Endothelial cell (in vitro differentiated cells): Measurements from ENCODE around the gene EXPH5. TPM values are rescaled to one million over a fixed set of nuclear protein-coding genes. Genes with fewer than 3 reads are reported as not detected.
"Not testable (repeated sequence)": the region's sequence is repeated elsewhere in the genome, so short reads cannot be mapped to it uniquely, and the experiment has no call there.

Experiments
- DNase-seq: peaks from one replicate; pipeline ENCODE4 v3.0.0; 2021; ENCODE audit warnings: low spot score
- H3K27ac Mint-ChIP-seq: one replicate; pipeline ENCODE4 v1.8.0; 2021; ENCODE audit warnings: mixed read lengths, inconsistent platforms; ENCODE audit not compliant: unreplicated experiment
- H3K27me3 Mint-ChIP-seq: one replicate; pipeline ENCODE4 v1.8.0; 2021; ENCODE audit warnings: mild to moderate bottlenecking, moderate library complexity, mixed read lengths, inconsistent platforms; ENCODE audit not compliant: unreplicated experiment
- H3K36me3 Mint-ChIP-seq: one replicate; pipeline ENCODE4 v1.8.0; 2021; ENCODE audit warnings: mild to moderate bottlenecking, low read depth, mixed read lengths, inconsistent platforms; ENCODE audit not compliant: unreplicated experiment
- H3K4me1 Mint-ChIP-seq: one replicate; pipeline ENCODE4 v1.8.0; 2021; ENCODE audit warnings: mild to moderate bottlenecking, mixed read lengths, inconsistent platforms; ENCODE audit not compliant: unreplicated experiment
- H3K4me3 Mint-ChIP-seq: one replicate; pipeline ENCODE4 v1.8.0; 2021; ENCODE audit warnings: mild to moderate bottlenecking, mixed read lengths, inconsistent platforms; ENCODE audit not compliant: unreplicated experiment
- H3K9me3 Mint-ChIP-seq: one replicate; pipeline ENCODE4 v1.8.0; 2021; ENCODE audit warnings: mixed read lengths, inconsistent platforms; ENCODE audit not compliant: unreplicated experiment
- CTCF ChIP-seq: fragments of 200-600 bp; sonication (generic); IDR thresholded peaks from one replicate; pipeline ENCODE4 v1.5.0; 2021; ENCODE audit warnings: antibody characterized with exemption; ENCODE audit not compliant: unreplicated experiment
- total RNA-seq: library from RNA; stranded (reverse); fragmentation: NEBNext Ultra II Directional; extraction: Animal tissue kit (Norgen Biotek cat#: 25700); gene quantifications from one replicate; pipeline ENCODE4 v1.2.1, GENCODE V29; 2021; ENCODE audit not compliant: unreplicated experiment

EXPH5 gene
- total RNA-seq, 1 donor from 2014 or later = 0.62 TPM

- no peak for TF ChIP-seq CTCF
- Mint-ChIP-seq H3K4me1 (no peaks in the 10 kb centered on the region), H3K27ac (no peak overlapping the region), H3K4me3 (no peak overlapping the region), H3K9me3 (no peaks in the 10 kb centered on the region), H3K27me3 (no peaks in the 10 kb centered on the region), H3K36me3 (no peaks in the 10 kb centered on the region)
- no peak for DNase-seq
Observed at GRCh38 chr11:108614086-108614485, 20.5 kb upstream of the EXPH5 start.

- Mint-ChIP-seq H3K36me3 (no peaks in the 10 kb centered on the region), H3K27ac (no peak overlapping the region), H3K4me3 (no peak overlapping the region), H3K27me3 (no peaks in the 10 kb centered on the region), H3K4me1 (no peaks in the 10 kb centered on the region), H3K9me3 (no peaks in the 10 kb centered on the region)
- no peak for DNase-seq
- TF ChIP-seq CTCF = no peak
Observed at GRCh38 chr11:108609682-108610081, 16.1 kb upstream of the EXPH5 start.

GRCh38 chr11:108608548-108608947 is 15.0 kb upstream of the EXPH5 start:
- Mint-ChIP-seq H3K36me3 (no peaks in the 10 kb centered on the region), H3K27me3 (no peaks in the 10 kb centered on the region), H3K4me3 (no peak overlapping the region), H3K27ac (no peak overlapping the region), H3K9me3 (no peaks in the 10 kb centered on the region), H3K4me1 (no peaks in the 10 kb centered on the region)
- no peak for DNase-seq
- no peak for TF ChIP-seq CTCF

- Mint-ChIP-seq H3K4me3 (peak overlapping the region; percentile 38), H3K4me1 (peaks cover 3% of the 10 kb centered on the region), H3K27ac (no peak overlapping the region), H3K27me3 (no peaks in the 10 kb centered on the region), H3K9me3 (no peaks in the 10 kb centered on the region), H3K36me3 (no peaks in the 10 kb centered on the region)
- TF ChIP-seq CTCF = no peak
- no peak for DNase-seq
Observed at GRCh38 chr11:108606495-108607160, 13.1 kb upstream of the EXPH5 start.

GRCh38 chr11:108606070-108606469 is 12.5 kb upstream of the EXPH5 start:
- no peak for DNase-seq
- Mint-ChIP-seq H3K27ac (no peak overlapping the region), H3K36me3 (no peaks in the 10 kb centered on the region), H3K4me1 (peaks cover 3% of the 10 kb centered on the region), H3K9me3 (no peaks in the 10 kb centered on the region), H3K4me3 (peak overlapping the region; percentile 38), H3K27me3 (no peaks in the 10 kb centered on the region)
- no peak for TF ChIP-seq CTCF

- not testable (repeated sequence) for H3K27ac Mint-ChIP-seq, H3K36me3 Mint-ChIP-seq, H3K4me1 Mint-ChIP-seq, H3K9me3 Mint-ChIP-seq, H3K27me3 Mint-ChIP-seq, H3K4me3 Mint-ChIP-seq
- peak; percentile 6 for DNase-seq
Observed at GRCh38 chr11:108602818-108603217, 9.2 kb upstream of the EXPH5 start.
